Pancreas (tissue), 10 donors: ENCODE data around the gene ADGRG6. TPM values are rescaled to one million over a fixed set of nuclear protein-coding genes. Genes with fewer than 3 reads are reported as not detected.

Source experiments
- ATAC-seq, 4 donors: fragments of 200-7000 bp; cut with Tn5 transposase; one replicate each; pipeline versions ENCODE4 v1.8.0 to v1.9.1; 2020; ENCODE audit warnings: mild to moderate bottlenecking in 4 of 4, moderate library complexity in 4 of 4
- DNase-seq, 6 donors: peaks; one replicate each; pipeline ENCODE4 v3.0.0-alpha.2; 2020
- FAIRE-seq: peaks from 2 replicates; lab custom pipeline; 2012; peaks lifted over from hg19 to GRCh38; lab: Jason Lieb, UNC
- H3K27ac ChIP-seq, 4 donors: fragments of 200-600 bp; sonication (generic); 1 replicate in 3 of 4; 2 replicates in 1 of 4; pipeline versions ENCODE4 v1.5.0 to v1.8.0; 2020
- H3K27me3 ChIP-seq, 4 donors: fragments of 200-600 bp; one replicate each; pipeline ENCODE4 v1.8.0; 2021
- H3K36me3 ChIP-seq, 3 donors: fragments of 200-600 bp; sonication (generic) in 1 of 3; one replicate each; pipeline versions ENCODE4 v1.5.0 to v1.8.0; 2020 to 2021
- H3K4me1 ChIP-seq, 3 donors: fragments of 200-600 bp; one replicate each; pipeline ENCODE4 v1.8.0; 2021
- H3K4me3 ChIP-seq, 4 donors: fragments of 200-600 bp; sonication (generic) in 2 of 4; one replicate each; pipeline versions ENCODE4 v1.5.0 to v1.8.0; 2020 to 2021
- H3K9me3 ChIP-seq, 4 donors: fragments of 200-600 bp; one replicate each; pipeline ENCODE4 v1.8.0; 2021
- WGBS, 2 donors: extraction: QIAGEN DNeasy Blood & Tissue Kit; methylation state at CpG; one replicate each; pipeline ENCODE4 v1.1.7; 2013; 5-methylcytosine and 5-hydroxymethylcytosine counted together
- intact Hi-C, 3 donors: fragments of 100-400 bp; cut with DNase I; formaldehyde crosslinking; loops; one replicate each; pipeline versions ENCODE4 v1.11.1 to v1.14.2; 2022
- polyA plus RNA-seq, 2 donors: library from polyadenylated mRNA; stranded (reverse); fragments of 200-250 nt; gene quantifications; one replicate each; pipeline ENCODE4 v1.2.3, GENCODE V29; 2013
- total RNA-seq, 6 donors: library from RNA; stranded (reverse); fragmentation: NEBNext Ultra II Directional in 4 of 6; extraction: Animal tissue kit (Norgen Biotek cat#: 25700) in 4 of 6; gene quantifications; one replicate each; pipeline versions ENCODE4 v1.2.1 to v1.2.4, GENCODE V29; 2021 to 2023
- TF ChIP-seq, protein P1 (sequence below), 4 donors: fragments of 200-600 bp; sonication (generic) in 3 of 4; IDR thresholded peaks; one replicate each; pipeline versions ENCODE4 v1.5.0 to v1.8.0; 2021; ENCODE audit warnings: antibody characterized with exemption in 4 of 4
- donor health status: healthy with polysubstance abuse.
- donor health status: DM: no; HTN: no; CAD: no; lungs with moderate emphysema.
- donor health status: DM: no; HTN: no; CAD: no.
- donor health status: control.
- donor health status: control.
- donor health status: Bipolar disorder and iron deficiency.
- donor health status: DM: yes; HTN: yes; CAD: no.
- donor health status: DM: no; HTN: no; CAD: no.
- donor health status: DM: no; HTN: no; CAD: no.
- donor health status: DM: yes; HTN: yes; CAD: no.

The ADGRG6 gene
- total and polyA plus RNA-seq, 8 donors, result 1.6 to 10.7 (median 4.2) TPM

DNA sequence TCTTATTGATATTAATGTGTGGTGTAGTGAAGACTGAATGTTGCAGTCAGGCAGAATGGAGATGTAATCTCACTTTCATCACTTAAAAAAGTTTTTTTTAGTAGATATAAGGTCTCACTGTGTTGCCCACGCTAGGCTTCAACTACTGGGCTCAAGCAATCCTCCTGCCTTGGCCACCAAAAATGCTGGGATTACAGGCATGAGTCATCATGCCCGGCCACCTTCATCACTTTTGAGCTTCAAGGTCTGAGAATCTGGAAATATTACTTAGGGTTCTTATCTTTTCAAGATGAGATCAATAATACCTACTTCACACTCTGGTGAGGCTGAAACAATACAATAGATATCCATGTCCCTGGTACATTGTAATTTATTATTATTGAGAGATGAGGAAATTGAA, 31.6 kb downstream of the ADGRG6 start:
- Histone ChIP-seq H3K36me3 (no peaks in the 10 kb centered on the region), H3K27me3 (no peaks in the 10 kb centered on the region), H3K9me3 (no peaks in the 10 kb centered on the region), H3K4me3 (no peak overlapping the region), H3K4me1 (no peaks in the 10 kb centered on the region), H3K27ac (no peak overlapping the region)
- 48 to 67% methylated on average over 2 of the region's 2 CpGs for WGBS, 2 donors
- DNase-seq (no peak), FAIRE-seq (no peak), ATAC-seq (no peak)
- intact Hi-C loops, result no loop called here
- TF ChIP-seq, protein P1, sequence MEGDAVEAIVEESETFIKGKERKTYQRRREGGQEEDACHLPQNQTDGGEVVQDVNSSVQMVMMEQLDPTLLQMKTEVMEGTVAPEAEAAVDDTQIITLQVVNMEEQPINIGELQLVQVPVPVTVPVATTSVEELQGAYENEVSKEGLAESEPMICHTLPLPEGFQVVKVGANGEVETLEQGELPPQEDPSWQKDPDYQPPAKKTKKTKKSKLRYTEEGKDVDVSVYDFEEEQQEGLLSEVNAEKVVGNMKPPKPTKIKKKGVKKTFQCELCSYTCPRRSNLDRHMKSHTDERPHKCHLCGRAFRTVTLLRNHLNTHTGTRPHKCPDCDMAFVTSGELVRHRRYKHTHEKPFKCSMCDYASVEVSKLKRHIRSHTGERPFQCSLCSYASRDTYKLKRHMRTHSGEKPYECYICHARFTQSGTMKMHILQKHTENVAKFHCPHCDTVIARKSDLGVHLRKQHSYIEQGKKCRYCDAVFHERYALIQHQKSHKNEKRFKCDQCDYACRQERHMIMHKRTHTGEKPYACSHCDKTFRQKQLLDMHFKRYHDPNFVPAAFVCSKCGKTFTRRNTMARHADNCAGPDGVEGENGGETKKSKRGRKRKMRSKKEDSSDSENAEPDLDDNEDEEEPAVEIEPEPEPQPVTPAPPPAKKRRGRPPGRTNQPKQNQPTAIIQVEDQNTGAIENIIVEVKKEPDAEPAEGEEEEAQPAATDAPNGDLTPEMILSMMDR (IDR thresholded peaks at IDR 0.05), result no peak

DNA sequence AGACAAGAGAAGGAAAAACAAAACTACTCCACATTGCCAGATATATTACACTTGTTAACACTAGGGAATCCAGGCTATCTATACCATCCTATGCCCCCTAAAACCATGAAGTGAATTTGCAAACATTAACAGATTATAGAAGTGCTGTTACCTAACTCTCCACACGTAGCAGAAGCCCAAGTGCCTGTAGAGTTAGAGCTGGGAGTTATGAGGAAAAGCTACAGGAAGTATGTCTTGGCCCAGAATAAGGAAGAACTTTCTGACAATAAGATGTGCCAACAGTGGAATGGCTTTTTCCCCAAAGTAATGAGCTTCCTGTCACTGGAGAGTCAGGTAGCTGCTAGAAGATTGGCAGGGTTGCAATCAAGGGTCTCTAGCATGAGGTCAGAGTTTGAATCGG, 32.5 kb downstream of the ADGRG6 start:
- ATAC-seq (no peak), DNase-seq (no peak), FAIRE-seq (no peak)
- Histone ChIP-seq H3K4me1 (no peaks in the 10 kb centered on the region), H3K4me3 (no peak overlapping the region), H3K27me3 (no peaks in the 10 kb centered on the region), H3K9me3 (no peaks in the 10 kb centered on the region), H3K36me3 (no peaks in the 10 kb centered on the region), H3K27ac (no peak overlapping the region)
- intact Hi-C loops, result no loop called here
- TF ChIP-seq, protein P1 (IDR thresholded peaks at IDR 0.05), result no peak
- WGBS, 2 donors, result 60 to 77% methylated on average over 2 of the region's 2 CpGs

DNA sequence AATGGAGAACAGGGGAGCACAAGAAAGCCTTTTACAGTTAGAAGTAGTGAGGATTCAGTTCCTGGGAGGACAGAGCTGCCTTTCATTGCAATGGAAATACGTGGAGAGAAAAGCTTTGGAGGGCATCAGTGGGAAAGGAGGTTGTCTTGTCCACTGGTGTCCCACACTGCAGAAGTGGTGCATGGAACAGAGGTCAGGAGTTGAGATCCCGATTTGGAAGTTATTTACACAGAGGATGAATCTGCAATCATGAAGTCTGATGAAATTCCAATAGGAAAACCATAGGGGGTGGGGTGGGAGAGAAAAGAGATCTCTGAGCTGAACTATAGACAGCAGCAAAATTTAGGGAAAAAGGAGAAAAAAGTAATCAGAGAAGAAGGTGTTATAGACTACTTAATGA, 33.6 kb downstream of the ADGRG6 start:
- H3K9me3 ChIP-seq, result no peaks in the 10 kb centered on the region
- no peaks in the 10 kb centered on the region for H3K36me3 ChIP-seq
- no peaks in the 10 kb centered on the region for H3K4me1 ChIP-seq
- 51 to 68% methylated on average over 2 of the region's 2 CpGs for WGBS, 2 donors
- no peak for DNase-seq
- intact Hi-C loops, result no loop called here
- H3K27me3 ChIP-seq, result no peaks in the 10 kb centered on the region
- TF ChIP-seq, protein P1 (IDR thresholded peaks at IDR 0.05), result no peak
- ATAC-seq, result no peak
- FAIRE-seq, result no peak
- no peak overlapping the region for H3K4me3 ChIP-seq
- no peak overlapping the region for H3K27ac ChIP-seq

DNA sequence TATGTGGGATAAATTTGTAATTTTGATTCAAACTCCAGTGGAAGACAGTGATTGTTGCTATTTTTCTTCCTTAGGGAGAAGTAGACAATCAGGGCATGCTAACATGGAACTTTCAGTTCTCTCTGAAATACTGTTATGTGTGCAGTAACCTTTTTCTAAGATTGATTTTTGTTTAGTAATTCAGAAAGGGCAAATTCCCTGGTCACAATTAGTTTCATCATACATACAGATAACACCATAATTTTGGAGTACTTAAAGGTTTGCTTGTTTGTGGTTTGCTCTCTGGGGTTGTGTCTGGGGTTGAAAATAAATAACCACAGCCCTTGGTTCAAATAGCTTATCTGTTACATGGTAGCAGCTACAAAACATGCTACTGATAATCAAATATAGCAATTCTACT, 34.4 kb downstream of the ADGRG6 start:
- TF ChIP-seq, protein P1 (IDR thresholded peaks at IDR 0.05), result no peak
- Histone ChIP-seq H3K27ac (no peak overlapping the region), H3K36me3 (no peaks in the 10 kb centered on the region), H3K9me3 (no peaks in the 10 kb centered on the region), H3K4me1 (no peaks in the 10 kb centered on the region), H3K4me3 (no peak overlapping the region), H3K27me3 (no peaks in the 10 kb centered on the region)
- FAIRE-seq (no peak), ATAC-seq (no peak), DNase-seq (no peak)
- intact Hi-C loops, result no loop called here

DNA sequence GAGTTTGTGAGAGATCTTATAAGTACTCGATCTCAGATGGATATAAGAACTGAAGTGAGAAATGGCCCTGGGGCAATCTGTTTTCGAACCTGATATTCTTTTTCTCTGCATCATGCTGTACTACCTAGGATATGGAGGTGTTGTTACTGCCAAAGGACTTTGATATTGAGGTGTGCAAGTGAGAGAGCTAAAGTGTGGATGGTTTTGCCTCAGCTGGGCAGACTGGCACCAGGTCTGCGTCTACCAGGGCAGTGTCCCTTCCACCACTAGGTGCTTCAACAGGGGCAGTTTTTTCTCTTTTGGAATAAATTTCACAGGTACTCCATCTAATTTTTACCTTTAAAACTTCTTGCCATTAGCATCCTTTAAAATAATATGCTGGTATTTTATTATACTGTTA, 35.0 kb downstream of the ADGRG6 start:
- no peak for FAIRE-seq
- no peaks in the 10 kb centered on the region for H3K27me3 ChIP-seq
- TF ChIP-seq, protein P1 (IDR thresholded peaks at IDR 0.05), result no peak
- DNase-seq, result no peak
- no peaks in the 10 kb centered on the region for H3K9me3 ChIP-seq
- H3K4me1 ChIP-seq, result no peaks in the 10 kb centered on the region
- intact Hi-C loops, result no loop called here
- H3K27ac ChIP-seq, result no peak overlapping the region
- WGBS, 2 donors, result 56 to 84% methylated on average over 3 of the region's 3 CpGs
- H3K36me3 ChIP-seq, result no peaks in the 10 kb centered on the region
- no peak for ATAC-seq
- no peak overlapping the region for H3K4me3 ChIP-seq
